GM23338 (cell line): Measurements from ENCODE around the gene ZC3H14. TPM values are rescaled to one million over a fixed set of nuclear protein-coding genes. Genes with fewer than 3 reads are reported as not detected.

Experiments
- ATAC-seq: fragments of 200-7000 bp; cut with Tn5 transposase; 3 replicates; pipeline ENCODE4 v1.9.1; 2020
- DNase-seq: peaks from one replicate; pipeline ENCODE4 v3.0.0-alpha.2; 2015; ENCODE audit warnings: low spot score
- H2AFZ ChIP-seq: fragments of 200-600 bp; sonication (generic); 2 replicates; pipeline ENCODE4 v1.8.0; 2016; ENCODE audit warnings: antibody characterized with exemption, mild to moderate bottlenecking, moderate library complexity
- H3F3A ChIP-seq: fragments of 200-600 bp; sonication (generic); replicated peaks from 2 replicates; pipeline ENCODE4 v1.8.0; 2017; ENCODE audit warnings: antibody characterized with exemption, mixed run types, low read depth
- H3K27ac ChIP-seq: fragments of 200-600 bp; sonication (generic); 2 replicates; pipeline ENCODE4 v1.6.1; 2016; ENCODE audit warnings: low read depth
- H3K27me3 ChIP-seq: fragments of 200-600 bp; sonication (generic); 2 replicates; pipeline ENCODE4 v1.8.0; 2016; ENCODE audit warnings: mild to moderate bottlenecking, mixed run types, moderate library complexity; ENCODE audit not compliant: insufficient read depth
- H3K36me3 ChIP-seq: fragments of 200-600 bp; sonication (generic); 2 replicates; pipeline ENCODE4 v1.8.0; 2016; ENCODE audit warnings: mild to moderate bottlenecking; ENCODE audit not compliant: insufficient read depth
- H3K4me1 ChIP-seq: fragments of 200-600 bp; sonication (generic); 2 replicates; pipeline ENCODE4 v1.8.0; 2016; ENCODE audit warnings: mild to moderate bottlenecking, moderate library complexity; ENCODE audit not compliant: insufficient read depth
- H3K4me2 ChIP-seq: fragments of 200-600 bp; sonication (generic); 2 replicates; pipeline ENCODE4 v1.7.1; 2017; ENCODE audit warnings: mixed run types
- H3K4me3 ChIP-seq: fragments of 200-600 bp; sonication (generic); 2 replicates; pipeline ENCODE4 v1.6.1; 2016; ENCODE audit warnings: mixed run types
- H3K79me2 ChIP-seq: fragments of 200-600 bp; sonication (generic); replicated peaks from 2 replicates; pipeline ENCODE4 v1.8.0; 2017; ENCODE audit warnings: mild to moderate bottlenecking; ENCODE audit not compliant: insufficient read depth
- H3K9me2 ChIP-seq: fragments of 200-600 bp; sonication (generic); 2 replicates; pipeline ENCODE4 v1.8.0; 2017; ENCODE audit not compliant: insufficient read depth
- H4K20me1 ChIP-seq: fragments of 200-600 bp; sonication (generic); replicated peaks from 2 replicates; pipeline ENCODE4 v1.8.0; 2017; ENCODE audit warnings: mild to moderate bottlenecking; ENCODE audit not compliant: insufficient read depth
- H3K27ac Mint-ChIP-seq: 2 replicates; pipeline ENCODE4 v1.8.0; 2020; ENCODE audit warnings: inconsistent platforms, mild to moderate bottlenecking, moderate library complexity, mixed read lengths
- H3K27me3 Mint-ChIP-seq: 3 replicates; pipeline ENCODE4 v1.8.0; 2022; ENCODE audit warnings: low read depth, mild to moderate bottlenecking, moderate library complexity, mixed read lengths, inconsistent platforms; ENCODE audit not compliant: insufficient read depth, poor library complexity
- H3K36me3 Mint-ChIP-seq: 3 replicates; pipeline ENCODE4 v1.8.0; 2021; ENCODE audit warnings: low read depth, mild to moderate bottlenecking, inconsistent platforms, moderate library complexity, mixed read lengths
- H3K4me1 Mint-ChIP-seq: 3 replicates; pipeline ENCODE4 v1.8.0; 2020; ENCODE audit warnings: mild to moderate bottlenecking, inconsistent platforms, mixed read lengths
- H3K4me3 Mint-ChIP-seq: 3 replicates; pipeline ENCODE4 v1.8.0; 2021; ENCODE audit warnings: moderate library complexity, mild to moderate bottlenecking, inconsistent platforms, mixed read lengths
- H3K9me3 Mint-ChIP-seq: 3 replicates; pipeline ENCODE4 v1.8.0; 2020; ENCODE audit warnings: moderate library complexity, mild to moderate bottlenecking, inconsistent platforms, mixed read lengths
- CTCF ChIP-seq, 2 experiments: fragments of 200-600 bp in 1 of 2; sonication (generic) in 1 of 2; conservative IDR thresholded peaks; 2 replicates each; pipeline versions ENCODE4 v1.5.1 to v1.6.1; 2016 to 2017; ENCODE audit warnings: antibody characterized with exemption in 2 of 2, low read depth in 2 of 2, mild to moderate bottlenecking in 2 of 2, moderate library complexity in 1 of 2
- EZH2 ChIP-seq: fragments of 200-600 bp; sonication (generic); IDR thresholded peaks from one replicate; pipeline ENCODE4 v1.8.0; 2017; ENCODE audit warnings: antibody characterized with exemption, mild to moderate bottlenecking, low read depth; ENCODE audit not compliant: unreplicated experiment
- EZH2phosphoT487 ChIP-seq: fragments of 200-600 bp; sonication (generic); IDR thresholded peaks from one replicate; pipeline ENCODE4 v1.8.1; 2018; ENCODE audit warnings: antibody characterized with exemption; ENCODE audit not compliant: unreplicated experiment
- JUNB ChIP-seq: IDR thresholded peaks from one replicate; pipeline ENCODE4 v1.6.1; 2016; ENCODE audit warnings: antibody characterized with exemption; ENCODE audit not compliant: unreplicated experiment
- NANOG ChIP-seq: IDR thresholded peaks from 2 replicates; pipeline ENCODE4 v1.6.1; 2016; ENCODE audit warnings: antibody characterized with exemption, borderline replicate concordance
- POLR2AphosphoS5 ChIP-seq: IDR thresholded peaks from 2 replicates; pipeline ENCODE4 v1.6.1; 2016; ENCODE audit warnings: antibody characterized with exemption, low read depth
- STAT1 ChIP-seq: IDR thresholded peaks from one replicate; pipeline ENCODE4 v1.6.1; 2016; ENCODE audit warnings: antibody characterized with exemption; ENCODE audit not compliant: unreplicated experiment
- ZNF114 ChIP-seq: fragments of 250-450 bp; sonication (Bioruptor Pico); IDR thresholded peaks from 2 replicates; pipeline ENCODE4 v1.5.0; 2020; ENCODE audit warnings: mild to moderate bottlenecking, moderate library complexity
- ZNF331 ChIP-seq: fragments of 250-450 bp; sonication (Bioruptor Pico); IDR thresholded peaks from 2 replicates; pipeline ENCODE4 v1.5.0; 2020; ENCODE audit warnings: low read depth, mild to moderate bottlenecking, moderate library complexity
- polyA plus RNA-seq: library from polyadenylated mRNA; unstranded; fragments of >200 nt; fragmentation: Nextera tagmentation; extraction: Ambion mirVana; gene quantifications from 2 replicates; pipeline ENCODE4 v1.2.1, GENCODE V29; 2016
- total RNA-seq: library from RNA; depleted of rRNA; stranded (reverse); fragments of >200 nt; shearing (Covaris generic); gene quantifications from 2 replicates; pipeline ENCODE4 v1.2.3, GENCODE V29; 2014
- TF ChIP-seq, protein P1 (sequence below): fragments of 250-450 bp; sonication (Bioruptor Pico); IDR thresholded peaks from 2 replicates; pipeline ENCODE4 v1.5.0; 2020; ENCODE audit warnings: mild to moderate bottlenecking, moderate library complexity
- TF ChIP-seq, protein P2 (sequence below): IDR thresholded peaks from 2 replicates; pipeline ENCODE4 v1.6.1; 2016; ENCODE audit warnings: antibody characterized with exemption
- TF ChIP-seq, protein P3 (sequence below): IDR thresholded peaks from one replicate; pipeline ENCODE4 v1.6.1; 2018; ENCODE audit warnings: antibody characterized with exemption; ENCODE audit not compliant: unreplicated experiment

Gene ZC3H14
- total and polyA plus RNA-seq, 2 experiments from 2014 or later: 63.2 to 87.9 TPM

- TF ChIP-seq, protein P1, sequence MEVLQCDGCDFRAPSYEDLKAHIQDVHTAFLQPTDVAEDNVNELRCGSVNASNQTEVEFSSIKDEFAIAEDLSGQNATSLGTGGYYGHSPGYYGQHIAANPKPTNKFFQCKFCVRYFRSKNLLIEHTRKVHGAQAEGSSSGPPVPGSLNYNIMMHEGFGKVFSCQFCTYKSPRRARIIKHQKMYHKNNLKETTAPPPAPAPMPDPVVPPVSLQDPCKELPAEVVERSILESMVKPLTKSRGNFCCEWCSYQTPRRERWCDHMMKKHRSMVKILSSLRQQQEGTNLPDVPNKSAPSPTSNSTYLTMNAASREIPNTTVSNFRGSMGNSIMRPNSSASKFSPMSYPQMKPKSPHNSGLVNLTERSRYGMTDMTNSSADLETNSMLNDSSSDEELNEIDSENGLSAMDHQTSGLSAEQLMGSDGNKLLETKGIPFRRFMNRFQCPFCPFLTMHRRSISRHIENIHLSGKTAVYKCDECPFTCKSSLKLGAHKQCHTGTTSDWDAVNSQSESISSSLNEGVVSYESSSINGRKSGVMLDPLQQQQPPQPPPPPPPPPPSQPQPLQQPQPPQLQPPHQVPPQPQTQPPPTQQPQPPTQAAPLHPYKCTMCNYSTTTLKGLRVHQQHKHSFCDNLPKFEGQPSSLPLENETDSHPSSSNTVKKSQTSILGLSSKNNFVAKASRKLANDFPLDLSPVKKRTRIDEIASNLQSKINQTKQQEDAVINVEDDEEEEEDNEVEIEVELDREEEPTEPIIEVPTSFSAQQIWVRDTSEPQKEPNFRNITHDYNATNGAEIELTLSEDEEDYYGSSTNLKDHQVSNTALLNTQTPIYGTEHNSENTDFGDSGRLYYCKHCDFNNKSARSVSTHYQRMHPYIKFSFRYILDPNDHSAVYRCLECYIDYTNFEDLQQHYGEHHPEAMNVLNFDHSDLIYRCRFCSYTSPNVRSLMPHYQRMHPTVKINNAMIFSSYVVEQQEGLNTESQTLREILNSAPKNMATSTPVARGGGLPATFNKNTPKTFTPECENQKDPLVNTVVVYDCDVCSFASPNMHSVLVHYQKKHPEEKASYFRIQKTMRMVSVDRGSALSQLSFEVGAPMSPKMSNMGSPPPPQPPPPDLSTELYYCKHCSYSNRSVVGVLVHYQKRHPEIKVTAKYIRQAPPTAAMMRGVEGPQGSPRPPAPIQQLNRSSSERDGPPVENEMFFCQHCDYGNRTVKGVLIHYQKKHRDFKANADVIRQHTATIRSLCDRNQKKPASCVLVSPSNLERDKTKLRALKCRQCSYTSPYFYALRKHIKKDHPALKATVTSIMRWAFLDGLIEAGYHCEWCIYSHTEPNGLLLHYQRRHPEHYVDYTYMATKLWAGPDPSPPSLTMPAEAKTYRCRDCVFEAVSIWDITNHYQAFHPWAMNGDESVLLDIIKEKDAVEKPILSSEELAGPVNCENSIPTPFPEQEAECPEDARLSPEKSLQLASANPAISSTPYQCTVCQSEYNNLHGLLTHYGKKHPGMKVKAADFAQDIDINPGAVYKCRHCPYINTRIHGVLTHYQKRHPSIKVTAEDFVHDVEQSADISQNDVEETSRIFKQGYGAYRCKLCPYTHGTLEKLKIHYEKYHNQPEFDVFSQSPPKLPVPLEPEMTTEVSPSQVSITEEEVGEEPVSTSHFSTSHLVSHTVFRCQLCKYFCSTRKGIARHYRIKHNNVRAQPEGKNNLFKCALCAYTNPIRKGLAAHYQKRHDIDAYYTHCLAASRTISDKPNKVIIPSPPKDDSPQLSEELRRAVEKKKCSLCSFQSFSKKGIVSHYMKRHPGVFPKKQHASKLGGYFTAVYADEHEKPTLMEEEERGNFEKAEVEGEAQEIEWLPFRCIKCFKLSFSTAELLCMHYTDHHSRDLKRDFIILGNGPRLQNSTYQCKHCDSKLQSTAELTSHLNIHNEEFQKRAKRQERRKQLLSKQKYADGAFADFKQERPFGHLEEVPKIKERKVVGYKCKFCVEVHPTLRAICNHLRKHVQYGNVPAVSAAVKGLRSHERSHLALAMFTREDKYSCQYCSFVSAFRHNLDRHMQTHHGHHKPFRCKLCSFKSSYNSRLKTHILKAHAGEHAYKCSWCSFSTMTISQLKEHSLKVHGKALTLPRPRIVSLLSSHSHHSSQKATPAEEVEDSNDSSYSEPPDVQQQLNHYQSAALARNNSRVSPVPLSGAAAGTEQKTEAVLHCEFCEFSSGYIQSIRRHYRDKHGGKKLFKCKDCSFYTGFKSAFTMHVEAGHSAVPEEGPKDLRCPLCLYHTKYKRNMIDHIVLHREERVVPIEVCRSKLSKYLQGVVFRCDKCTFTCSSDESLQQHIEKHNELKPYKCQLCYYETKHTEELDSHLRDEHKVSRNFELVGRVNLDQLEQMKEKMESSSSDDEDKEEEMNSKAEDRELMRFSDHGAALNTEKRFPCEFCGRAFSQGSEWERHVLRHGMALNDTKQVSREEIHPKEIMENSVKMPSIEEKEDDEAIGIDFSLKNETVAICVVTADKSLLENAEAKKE: no peak
- TF ChIP-seq CTCF (conservative IDR thresholded peaks at IDR 0.05; ENCODE audit: low read depth in 2 of 2): no peak
- TF ChIP-seq, protein P2, sequence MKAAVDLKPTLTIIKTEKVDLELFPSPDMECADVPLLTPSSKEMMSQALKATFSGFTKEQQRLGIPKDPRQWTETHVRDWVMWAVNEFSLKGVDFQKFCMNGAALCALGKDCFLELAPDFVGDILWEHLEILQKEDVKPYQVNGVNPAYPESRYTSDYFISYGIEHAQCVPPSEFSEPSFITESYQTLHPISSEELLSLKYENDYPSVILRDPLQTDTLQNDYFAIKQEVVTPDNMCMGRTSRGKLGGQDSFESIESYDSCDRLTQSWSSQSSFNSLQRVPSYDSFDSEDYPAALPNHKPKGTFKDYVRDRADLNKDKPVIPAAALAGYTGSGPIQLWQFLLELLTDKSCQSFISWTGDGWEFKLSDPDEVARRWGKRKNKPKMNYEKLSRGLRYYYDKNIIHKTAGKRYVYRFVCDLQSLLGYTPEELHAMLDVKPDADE: no peak
These were observed 21.6 kb downstream of the ZC3H14 start (continued) for GRCh38 chr14:88584451-88584850.

DNA sequence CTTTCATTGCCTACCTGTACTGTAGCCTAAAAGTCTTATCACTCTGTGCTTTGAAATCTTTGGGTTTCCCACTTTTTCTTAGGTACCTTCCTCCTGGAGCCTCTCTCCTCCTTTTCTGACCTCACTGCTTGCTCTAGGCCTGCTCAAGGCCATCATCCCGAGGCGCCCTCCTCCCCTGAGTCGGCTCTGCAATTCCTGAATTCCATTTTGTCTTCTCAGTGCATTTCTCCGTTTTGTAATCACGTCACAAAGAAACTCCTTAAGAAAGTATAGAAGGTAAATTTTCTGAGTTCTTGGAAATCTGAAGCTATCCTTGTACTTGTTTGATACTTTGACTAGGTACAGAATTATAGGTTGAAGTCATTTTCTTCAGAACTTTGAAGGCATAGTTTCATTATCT is 25.2 kb downstream of the ZC3H14 start:
- no peak for ATAC-seq
- no peaks in the 10 kb centered on the region for H3K9me2 ChIP-seq
- no peaks in the 10 kb centered on the region for H3K79me2 ChIP-seq
- peak overlapping the region; percentile 33; the same call in 1 of the 2 replicates for H3K27ac Mint-ChIP-seq
- no peaks in the 10 kb centered on the region for H3K9me3 Mint-ChIP-seq
- DNase-seq: no peak
- no peaks in the 10 kb centered on the region for H3F3A ChIP-seq
- H2AFZ ChIP-seq: no peak overlapping the region
- H3K27ac ChIP-seq: peak overlapping the region; percentile 61; the same call in 1 of the 2 replicates
- no peaks in the 10 kb centered on the region for H3K4me1 Mint-ChIP-seq
- no peaks in the 10 kb centered on the region for H3K27me3 Mint-ChIP-seq
- peaks cover 56% of the 10 kb centered on the region for H3K36me3 Mint-ChIP-seq
- H4K20me1 ChIP-seq: no peaks in the 10 kb centered on the region; the same call in none of the 2 replicates
- no peaks in the 10 kb centered on the region for H3K4me1 ChIP-seq
- no peak overlapping the region for H3K4me3 ChIP-seq
- H3K36me3 ChIP-seq: peaks cover 30% of the 10 kb centered on the region
- no peak overlapping the region for H3K4me3 Mint-ChIP-seq
- no peak overlapping the region for H3K4me2 ChIP-seq
- H3K27me3 ChIP-seq: no peaks in the 10 kb centered on the region
- TF ChIP-seq JUNB (no peak), ZNF331 (no peak), EZH2phosphoT487 (no peak), POLR2AphosphoS5 (no peak), ZNF114 (no peak), EZH2 (no peak), NANOG (no peak), STAT1 (no peak)
- TF ChIP-seq, protein P2: no peak
- TF ChIP-seq, protein P3, sequence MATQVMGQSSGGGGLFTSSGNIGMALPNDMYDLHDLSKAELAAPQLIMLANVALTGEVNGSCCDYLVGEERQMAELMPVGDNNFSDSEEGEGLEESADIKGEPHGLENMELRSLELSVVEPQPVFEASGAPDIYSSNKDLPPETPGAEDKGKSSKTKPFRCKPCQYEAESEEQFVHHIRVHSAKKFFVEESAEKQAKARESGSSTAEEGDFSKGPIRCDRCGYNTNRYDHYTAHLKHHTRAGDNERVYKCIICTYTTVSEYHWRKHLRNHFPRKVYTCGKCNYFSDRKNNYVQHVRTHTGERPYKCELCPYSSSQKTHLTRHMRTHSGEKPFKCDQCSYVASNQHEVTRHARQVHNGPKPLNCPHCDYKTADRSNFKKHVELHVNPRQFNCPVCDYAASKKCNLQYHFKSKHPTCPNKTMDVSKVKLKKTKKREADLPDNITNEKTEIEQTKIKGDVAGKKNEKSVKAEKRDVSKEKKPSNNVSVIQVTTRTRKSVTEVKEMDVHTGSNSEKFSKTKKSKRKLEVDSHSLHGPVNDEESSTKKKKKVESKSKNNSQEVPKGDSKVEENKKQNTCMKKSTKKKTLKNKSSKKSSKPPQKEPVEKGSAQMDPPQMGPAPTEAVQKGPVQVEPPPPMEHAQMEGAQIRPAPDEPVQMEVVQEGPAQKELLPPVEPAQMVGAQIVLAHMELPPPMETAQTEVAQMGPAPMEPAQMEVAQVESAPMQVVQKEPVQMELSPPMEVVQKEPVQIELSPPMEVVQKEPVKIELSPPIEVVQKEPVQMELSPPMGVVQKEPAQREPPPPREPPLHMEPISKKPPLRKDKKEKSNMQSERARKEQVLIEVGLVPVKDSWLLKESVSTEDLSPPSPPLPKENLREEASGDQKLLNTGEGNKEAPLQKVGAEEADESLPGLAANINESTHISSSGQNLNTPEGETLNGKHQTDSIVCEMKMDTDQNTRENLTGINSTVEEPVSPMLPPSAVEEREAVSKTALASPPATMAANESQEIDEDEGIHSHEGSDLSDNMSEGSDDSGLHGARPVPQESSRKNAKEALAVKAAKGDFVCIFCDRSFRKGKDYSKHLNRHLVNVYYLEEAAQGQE: no peak
